AG10803 (cell line): Measurements from ENCODE around the gene OSBPL8.

Experiments
- DNase-seq: peaks from one replicate; pipeline ENCODE4 v3.0.0; 2010; ENCODE audit warnings: low read depth
- H3K4me3 ChIP-seq: 2 replicates; pipeline ENCODE4 v1.5.1; 2011; ENCODE audit warnings: mild to moderate bottlenecking, low read length, control low read depth
- TF ChIP-seq, protein P1 (sequence below): conservative IDR thresholded peaks from 2 replicates; pipeline ENCODE4 v1.5.1; 2011; ENCODE audit warnings: mild to moderate bottlenecking, low read length, control low read depth, inconsistent platforms

The OSBPL8 gene

DNA sequence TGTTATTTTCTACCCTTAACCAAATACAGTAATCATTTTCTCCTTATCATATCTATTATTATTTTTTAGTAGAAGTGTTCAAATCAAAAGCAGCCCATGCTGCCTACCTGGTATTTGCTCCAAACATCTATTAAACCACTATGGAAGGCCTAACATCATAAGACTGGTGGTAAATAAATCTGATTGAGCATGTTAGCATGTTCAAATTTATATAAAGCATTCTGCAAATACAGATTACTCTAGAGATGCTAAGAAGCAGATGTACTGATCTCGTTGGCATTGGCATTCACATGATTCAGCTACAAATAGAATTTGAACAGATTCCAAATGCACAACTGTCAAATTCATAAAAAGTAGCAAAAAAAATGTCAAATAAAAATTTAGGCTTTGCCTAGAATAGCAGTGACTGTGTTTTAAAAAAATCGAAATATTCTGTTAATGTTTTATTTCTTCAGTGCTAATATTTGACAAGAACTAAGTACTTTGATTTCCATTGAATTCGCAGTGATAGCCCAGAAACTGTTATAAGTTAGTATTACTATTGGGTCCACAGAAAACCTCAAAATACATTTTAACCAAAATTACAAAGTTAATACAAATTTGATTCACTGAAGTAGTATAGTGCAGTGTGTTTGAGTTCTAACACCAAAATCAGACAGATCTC is 9.4 kb upstream of the OSBPL8 start:
- DNase-seq: no peak
- no peak overlapping the region for H3K4me3 ChIP-seq
- TF ChIP-seq, protein P1, sequence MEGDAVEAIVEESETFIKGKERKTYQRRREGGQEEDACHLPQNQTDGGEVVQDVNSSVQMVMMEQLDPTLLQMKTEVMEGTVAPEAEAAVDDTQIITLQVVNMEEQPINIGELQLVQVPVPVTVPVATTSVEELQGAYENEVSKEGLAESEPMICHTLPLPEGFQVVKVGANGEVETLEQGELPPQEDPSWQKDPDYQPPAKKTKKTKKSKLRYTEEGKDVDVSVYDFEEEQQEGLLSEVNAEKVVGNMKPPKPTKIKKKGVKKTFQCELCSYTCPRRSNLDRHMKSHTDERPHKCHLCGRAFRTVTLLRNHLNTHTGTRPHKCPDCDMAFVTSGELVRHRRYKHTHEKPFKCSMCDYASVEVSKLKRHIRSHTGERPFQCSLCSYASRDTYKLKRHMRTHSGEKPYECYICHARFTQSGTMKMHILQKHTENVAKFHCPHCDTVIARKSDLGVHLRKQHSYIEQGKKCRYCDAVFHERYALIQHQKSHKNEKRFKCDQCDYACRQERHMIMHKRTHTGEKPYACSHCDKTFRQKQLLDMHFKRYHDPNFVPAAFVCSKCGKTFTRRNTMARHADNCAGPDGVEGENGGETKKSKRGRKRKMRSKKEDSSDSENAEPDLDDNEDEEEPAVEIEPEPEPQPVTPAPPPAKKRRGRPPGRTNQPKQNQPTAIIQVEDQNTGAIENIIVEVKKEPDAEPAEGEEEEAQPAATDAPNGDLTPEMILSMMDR: no peak

DNA sequence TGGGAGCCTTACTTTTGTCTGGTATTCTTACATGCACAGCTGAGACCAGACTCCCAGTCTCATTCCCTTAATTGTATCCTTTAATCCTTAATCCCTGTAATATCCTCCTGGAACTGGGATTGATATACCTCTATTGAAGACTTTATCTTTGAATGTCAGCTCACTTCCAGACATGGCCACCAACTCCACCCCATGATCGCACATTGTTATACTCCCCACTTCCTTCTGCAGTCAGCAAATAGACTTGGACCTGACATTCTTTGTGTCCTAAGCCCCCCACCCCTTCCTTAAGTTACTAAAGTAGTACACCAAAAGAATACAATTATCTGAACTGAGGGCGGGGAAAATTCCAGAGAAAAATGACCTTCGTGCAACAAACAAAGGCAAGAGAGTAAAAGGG is 8.6 kb upstream of the OSBPL8 start:
- DNase-seq: no peak
- H3K4me3 ChIP-seq: no peak overlapping the region
- TF ChIP-seq, protein P1: no peak

DNA sequence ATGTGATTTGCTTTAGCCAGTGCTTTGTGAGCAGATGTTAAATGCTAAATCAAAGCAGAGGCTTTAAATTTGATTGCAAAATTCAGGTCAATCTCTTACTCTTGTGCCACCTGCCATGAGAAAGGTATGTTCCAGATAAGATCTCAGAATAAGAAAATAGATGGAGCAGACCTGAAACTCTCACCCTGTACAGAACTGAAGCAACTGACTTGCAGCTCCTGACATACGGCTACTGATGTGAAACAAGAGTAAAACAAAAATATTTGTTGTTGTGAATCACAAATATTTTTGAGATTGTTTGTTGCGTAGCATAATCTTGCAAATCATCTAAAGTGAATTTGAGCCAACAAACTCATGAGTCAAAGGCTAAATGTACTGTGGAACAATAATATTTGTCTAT is 3.5 kb upstream of the OSBPL8 start:
- TF ChIP-seq, protein P1: no peak
- no peak for DNase-seq
- H3K4me3 ChIP-seq: no peak overlapping the region

DNA sequence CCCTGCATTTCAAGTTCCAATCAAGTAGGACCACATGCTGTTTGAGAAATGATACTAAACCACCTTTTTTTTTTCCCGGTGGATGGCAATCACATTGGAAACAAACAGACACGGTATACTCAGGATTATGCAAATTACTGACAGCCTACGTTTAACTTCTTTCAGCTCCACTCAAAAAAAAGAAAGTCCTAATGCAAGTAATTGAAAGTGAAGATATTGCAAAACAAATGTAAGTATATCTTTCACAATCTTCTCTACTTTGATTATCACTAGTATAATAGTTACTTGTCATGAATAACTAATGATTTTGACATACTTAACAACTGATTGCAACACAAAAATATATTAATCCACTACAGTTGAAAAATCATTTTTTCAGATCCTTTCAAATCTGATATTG is 2.6 kb upstream of the OSBPL8 start:
- no peak overlapping the region for H3K4me3 ChIP-seq
- no peak for DNase-seq
- TF ChIP-seq, protein P1: no peak

DNA sequence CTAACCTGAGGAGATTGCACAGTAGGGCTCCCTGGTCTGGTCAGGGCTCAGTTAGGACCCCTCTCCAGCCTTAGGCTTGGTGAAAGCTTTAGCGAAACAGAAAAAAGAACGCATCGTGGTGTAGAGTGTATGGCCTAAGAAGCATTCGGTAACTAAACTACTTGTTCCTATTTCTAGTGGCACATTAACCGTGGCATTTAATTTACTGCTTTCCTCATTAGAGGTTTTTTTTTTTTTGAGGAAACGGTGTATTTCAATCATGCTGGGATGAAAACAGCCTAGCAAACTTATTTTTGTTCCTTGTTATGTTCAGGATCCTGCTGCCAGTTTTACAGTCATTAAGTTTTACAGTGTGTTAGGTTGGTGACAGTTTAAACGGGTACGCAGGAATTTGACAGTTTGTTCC is 518 bp upstream of the OSBPL8 start:
- no peak for DNase-seq
- TF ChIP-seq, protein P1: no peak
- H3K4me3 ChIP-seq: peak overlapping the region; percentile 88

DNA sequence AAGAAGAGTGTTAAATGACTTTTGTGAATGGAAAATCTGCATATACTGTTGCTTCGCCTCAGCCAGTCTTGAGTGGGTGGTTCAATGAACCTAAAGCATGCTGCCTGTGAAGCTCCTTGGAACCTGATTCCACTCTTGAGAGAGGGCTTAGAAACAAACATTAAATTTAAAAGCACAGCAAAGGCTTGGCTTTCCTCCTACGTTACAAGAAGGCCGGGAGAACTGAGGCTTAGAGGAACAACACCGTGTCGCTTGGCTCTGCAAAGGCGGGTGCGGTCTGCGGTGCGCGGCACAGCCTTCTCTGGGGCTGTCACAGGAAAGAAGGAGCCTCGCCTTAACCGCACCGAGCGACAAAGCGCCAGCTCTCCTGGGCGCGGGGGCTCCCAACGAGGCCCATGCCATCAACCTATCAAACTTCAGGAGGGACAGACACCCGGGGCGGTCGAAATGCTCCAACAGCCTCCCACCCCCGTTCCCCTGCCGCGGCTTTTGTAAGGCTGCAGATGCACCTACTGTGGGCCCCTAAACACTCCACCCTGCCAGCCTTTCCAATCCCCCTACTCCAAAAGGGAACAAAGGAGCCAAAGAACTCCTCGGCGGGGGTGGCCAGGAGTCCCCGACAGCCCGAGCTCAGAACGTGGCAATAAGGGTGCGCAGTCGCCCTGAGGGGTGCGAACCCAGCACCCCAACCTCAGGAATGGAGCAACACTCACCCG is 729 bp downstream of the OSBPL8 start:
- TF ChIP-seq, protein P1: no peak
- peak overlapping the region; percentile 88 for H3K4me3 ChIP-seq
- DNase-seq: peak; percentile 19

DNA sequence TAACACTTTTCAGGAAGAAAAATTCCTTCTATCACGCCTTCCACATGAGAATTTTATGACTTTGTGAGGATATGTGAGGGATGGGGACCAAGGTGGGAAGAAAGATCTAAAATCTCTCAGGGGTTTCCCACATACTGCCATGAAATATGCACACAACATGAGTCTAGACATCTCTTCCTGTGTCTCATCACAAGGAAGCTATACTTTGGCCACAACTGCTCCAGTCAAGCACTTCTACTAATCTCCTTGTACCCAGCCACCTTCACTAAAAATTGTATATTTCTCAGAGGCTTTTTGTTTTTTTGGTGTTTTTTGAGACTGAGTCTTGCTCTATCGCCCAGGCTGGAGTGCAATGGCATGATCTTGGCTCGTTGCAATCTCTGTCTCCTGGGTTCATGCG is 3.2 kb downstream of the OSBPL8 start:
- H3K4me3 ChIP-seq: no peak overlapping the region
- TF ChIP-seq, protein P1: no peak
- DNase-seq: no peak
